Erythroblast (primary cell): ENCODE data around the gene MAST2.
"Not testable (repeated sequence)": the region's sequence is repeated elsewhere in the genome, so short reads cannot be mapped to it uniquely, and the experiment has no call there.

Experiments used
- DNase-seq, 2 experiments: peaks; one replicate each; lab custom pipeline; 2025; lab: John Stamatoyannopoulos, UW
- GATA1 ChIP-seq: IDR thresholded peaks from 2 replicates; pipeline ENCODE4 v1.6.1; 2011; ENCODE audit warnings: low read depth, mild to moderate bottlenecking, control low read depth, low read length, moderate library complexity
- POLR2A ChIP-seq: IDR thresholded peaks from 2 replicates; pipeline ENCODE4 v1.6.1; 2011; ENCODE audit warnings: mild to moderate bottlenecking, low read length

MAST2 gene

GRCh38 chr1:45922374-45922773 lies 119.0 kb downstream of the MAST2 start:
- no peak for TF ChIP-seq POLR2A
- no peak for TF ChIP-seq GATA1
- DNase-seq = no peak

- DNase-seq = no peak
- TF ChIP-seq GATA1 = no peak
- TF ChIP-seq POLR2A = no peak
Observed at GRCh38 chr1:45922813-45923212, 119.4 kb downstream of the MAST2 start.

- TF ChIP-seq POLR2A (no peak), GATA1 (no peak)
- DNase-seq = no peak
Observed at GRCh38 chr1:45923343-45923742, 119.9 kb downstream of the MAST2 start.

- TF ChIP-seq GATA1 (no peak), POLR2A (no peak)
- DNase-seq = peak in 1 of 2 experiments; percentile 44
Observed at GRCh38 chr1:45924736-45925135, 121.3 kb downstream of the MAST2 start.

GRCh38 chr1:45925728-45926287 lies 122.4 kb downstream of the MAST2 start:
- TF ChIP-seq GATA1 = no peak
- no peak for TF ChIP-seq POLR2A
- no peak for DNase-seq

- DNase-seq = no peak
- no peak for TF ChIP-seq GATA1
- TF ChIP-seq POLR2A = no peak
Observed at GRCh38 chr1:45926330-45926729, 122.9 kb downstream of the MAST2 start.

- not testable (repeated sequence) for DNase-seq
Observed at GRCh38 chr1:45927231-45927915, 124.0 kb downstream of the MAST2 start.

- TF ChIP-seq GATA1 (no peak), POLR2A (no peak)
- DNase-seq = no peak
Observed at GRCh38 chr1:45928486-45929205, 125.2 kb downstream of the MAST2 start.

GRCh38 chr1:45929257-45929687 lies 125.9 kb downstream of the MAST2 start:
- peak; percentile 54 to 64 for DNase-seq
- TF ChIP-seq GATA1 = no peak
- no peak for TF ChIP-seq POLR2A

GRCh38 chr1:45930258-45931150 lies 127.1 kb downstream of the MAST2 start:
- TF ChIP-seq GATA1 (no peak), POLR2A (no peak)

GRCh38 chr1:45932205-45932604 lies 128.8 kb downstream of the MAST2 start:
- not testable (repeated sequence) for DNase-seq

More at GRCh38 chr1:45930258-45931150, 127.1 kb downstream of the MAST2 start:
- peak; percentile 40 to 77 for DNase-seq

GRCh38 chr1:45934947-45935346 lies 131.5 kb downstream of the MAST2 start:
- DNase-seq = no peak
- TF ChIP-seq GATA1 (no peak), POLR2A (no peak)

GRCh38 chr1:45938029-45938428 lies 134.6 kb downstream of the MAST2 start:
- DNase-seq = no peak
- no peak for TF ChIP-seq POLR2A
- no peak for TF ChIP-seq GATA1
